IMR-90 (cell line): ENCODE measurements around the gene LAMTOR4. TPM values are rescaled to one million over a fixed set of nuclear protein-coding genes. Genes with fewer than 3 reads are reported as not detected.

Source experiments
- ATAC-seq: fragments of 200-7000 bp; cut with Tn5 transposase; 2 replicates; pipeline ENCODE4 v1.9.1; 2020; ENCODE audit warnings: low read depth, mild to moderate bottlenecking, moderate library complexity
- BruUV-seq: library from RNA; stranded (reverse); fragments of 400-500 nt; replicated peaks from 2 replicates; lab custom pipeline; 2021; lab: Mats Ljungman, UMichigan
- CTCF ChIA-PET: fragments of 300-600 bp; formaldehyde crosslinking; extraction: SDS; loops from one replicate; lab custom pipeline; 2021; ENCODE audit warnings: antibody characterized with exemption; lab: Yijun Ruan, JAX
- POLR2A ChIA-PET: fragments of 300-600 bp; sonication (Branson Sonifier 250); formaldehyde crosslinking; loops from one replicate; lab custom pipeline; 2022; ENCODE audit warnings: antibody characterized with exemption; ENCODE audit not compliant: unreplicated experiment; lab: Charles Lee
- DNase-seq: peaks from one replicate; pipeline ENCODE4 v3.0.0; 2013
- H2AFZ ChIP-seq: replicated peaks from 2 replicates; pipeline ENCODE3; 2013; ENCODE audit warnings: low read length, mild to moderate bottlenecking; ENCODE audit not compliant: poor library complexity
- H2AK5ac ChIP-seq: 2 replicates; pipeline ENCODE4 v1.6.1; 2013; ENCODE audit warnings: low read depth, low read length, inconsistent platforms
- H2AK9ac ChIP-seq: replicated peaks from 2 replicates; pipeline ENCODE3; 2013; ENCODE audit warnings: mild to moderate bottlenecking, low read depth, low read length, moderate library complexity; ENCODE audit not compliant: poor library complexity
- H2BK120ac ChIP-seq: 2 replicates; pipeline ENCODE4 v1.6.1; 2013; ENCODE audit warnings: low read depth, low read length, inconsistent platforms
- H2BK15ac ChIP-seq: 3 replicates; pipeline ENCODE4 v1.6.1; 2013; ENCODE audit warnings: low read depth, low read length, inconsistent platforms
- H2BK20ac ChIP-seq: 2 replicates; pipeline ENCODE4 v1.6.1; 2013; ENCODE audit warnings: low read depth, mild to moderate bottlenecking, inconsistent platforms, low read length, moderate library complexity
- H2BK5ac ChIP-seq: 2 replicates; pipeline ENCODE4 v1.6.1; 2013; ENCODE audit warnings: mild to moderate bottlenecking, low read depth, low read length, inconsistent platforms; ENCODE audit not compliant: poor library complexity, severe bottlenecking
- H3K14ac ChIP-seq: replicated peaks from 2 replicates; pipeline ENCODE4 v1.6.1; 2013; ENCODE audit warnings: low read depth, low read length, inconsistent platforms
- H3K18ac ChIP-seq: 2 replicates; pipeline ENCODE4 v1.6.1; 2013; ENCODE audit warnings: low read depth, low read length, control low read depth
- H3K23ac ChIP-seq: 2 replicates; pipeline ENCODE4 v1.6.1; 2013; ENCODE audit warnings: low read depth, low read length, inconsistent platforms
- H3K27ac ChIP-seq: 2 replicates; pipeline ENCODE4 v1.5.1; 2013; ENCODE audit warnings: mild to moderate bottlenecking, control low read depth, low read length; ENCODE audit not compliant: insufficient read depth
- H3K27me3 ChIP-seq: 2 replicates; pipeline ENCODE4 v1.6.1; 2013; ENCODE audit warnings: low read length; ENCODE audit not compliant: control insufficient read depth, insufficient read depth
- H3K36me3 ChIP-seq: 2 replicates; pipeline ENCODE4 v1.6.1; 2013; ENCODE audit warnings: low read length, mixed read lengths; ENCODE audit not compliant: control insufficient read depth, insufficient read depth
- H3K4ac ChIP-seq: 2 replicates; pipeline ENCODE4 v1.6.1; 2013; ENCODE audit warnings: low read depth, low read length, inconsistent platforms
- H3K4me1 ChIP-seq: 2 replicates; pipeline ENCODE4 v1.6.1; 2013; ENCODE audit warnings: low read length, mixed read lengths; ENCODE audit not compliant: control insufficient read depth, insufficient read depth
- H3K4me2 ChIP-seq: 2 replicates; pipeline ENCODE4 v1.6.1; 2013; ENCODE audit warnings: low read depth, mild to moderate bottlenecking, control low read depth, low read length, moderate library complexity
- H3K4me3 ChIP-seq: 2 replicates; pipeline ENCODE4 v1.5.1; 2013; ENCODE audit warnings: low read depth, mild to moderate bottlenecking, control low read depth, low read length, moderate library complexity; ENCODE audit not compliant: insufficient read depth
- H3K56ac ChIP-seq: 2 replicates; pipeline ENCODE4 v1.6.1; 2013; ENCODE audit warnings: low read length, inconsistent platforms; ENCODE audit not compliant: insufficient read depth; ENCODE audit errors: extremely low read depth
- H3K79me1 ChIP-seq, 2 experiments: 2 replicates each; pipeline ENCODE4 v1.6.1; 2013; ENCODE audit warnings: low read length in 2 of 2, inconsistent platforms in 1 of 2, low read depth in 1 of 2
- H3K9ac ChIP-seq: 2 replicates; pipeline ENCODE4 v1.6.1; 2013; ENCODE audit warnings: low read depth, low read length, control low read depth
- H3K9me1 ChIP-seq: 2 replicates; pipeline ENCODE4 v1.6.1; 2013; ENCODE audit warnings: low read length, inconsistent platforms; ENCODE audit not compliant: insufficient read depth
- H3K9me3 ChIP-seq: 2 replicates; pipeline ENCODE4 v1.6.1; 2013; ENCODE audit warnings: low read length; ENCODE audit not compliant: control insufficient read depth, insufficient read depth
- H4K20me1 ChIP-seq: 2 replicates; pipeline ENCODE4 v1.6.1; 2013; ENCODE audit warnings: low read length, inconsistent platforms; ENCODE audit not compliant: insufficient read depth
- H4K5ac ChIP-seq: 2 replicates; pipeline ENCODE4 v1.6.1; 2013; ENCODE audit warnings: mild to moderate bottlenecking, low read depth, low read length, control low read depth
- H4K8ac ChIP-seq, 2 experiments: 2 replicates each; pipeline ENCODE4 v1.6.1; 2013; ENCODE audit warnings: low read depth in 2 of 2, low read length in 2 of 2, control low read depth in 1 of 2, inconsistent platforms in 1 of 2
- H4K91ac ChIP-seq: 2 replicates; pipeline ENCODE4 v1.6.1; 2013; ENCODE audit warnings: low read depth, low read length, inconsistent platforms; ENCODE audit not compliant: insufficient read depth
- BHLHE40 ChIP-seq: fragments of 150-350 bp; IDR thresholded peaks from 2 replicates; pipeline ENCODE4 v1.6.1; 2016; ENCODE audit warnings: mild to moderate bottlenecking, low read depth, low read length
- CHD1 ChIP-seq: IDR thresholded peaks from 2 replicates; pipeline ENCODE4 v1.6.1; 2012; ENCODE audit warnings: low read depth, low read length, improper control_type of control experiment
- CTCF ChIP-seq: conservative IDR thresholded peaks from 2 replicates; pipeline ENCODE4 v1.5.1; 2012; ENCODE audit warnings: mild to moderate bottlenecking, low read depth, low read length, improper control_type of control experiment
- FOS ChIP-seq: fragments of 150-350 bp; IDR thresholded peaks from 2 replicates; pipeline ENCODE4 v1.6.1; 2016; ENCODE audit warnings: low read depth, low read length
- MAFK ChIP-seq: IDR thresholded peaks from 2 replicates; pipeline ENCODE4 v1.6.1; 2012; ENCODE audit warnings: low read depth, low read length, improper control_type of control experiment
- NFE2L2 ChIP-seq: fragments of 150-350 bp; IDR thresholded peaks from 2 replicates; pipeline ENCODE4 v1.6.1; 2016; ENCODE audit warnings: low read depth, mild to moderate bottlenecking, low read length
- POLR2A ChIP-seq: IDR thresholded peaks from 2 replicates; pipeline ENCODE4 v1.6.1; 2012; ENCODE audit warnings: mild to moderate bottlenecking, low read depth, low read length
- RAD21 ChIP-seq: IDR thresholded peaks from 2 replicates; pipeline ENCODE4 v1.6.1; 2012; ENCODE audit warnings: low read length, improper control_type of control experiment
- RCOR1 ChIP-seq: IDR thresholded peaks from 2 replicates; pipeline ENCODE4 v1.6.1; 2012; ENCODE audit warnings: mild to moderate bottlenecking, low read length, improper control_type of control experiment; ENCODE audit not compliant: insufficient replicate concordance
- RFX5 ChIP-seq: IDR thresholded peaks from 2 replicates; pipeline ENCODE4 v1.8.0; 2012; ENCODE audit warnings: low read depth, mild to moderate bottlenecking, low read length, moderate library complexity
- SMC3 ChIP-seq: fragments of 150-350 bp; IDR thresholded peaks from 2 replicates; pipeline ENCODE4 v1.6.1; 2016; ENCODE audit warnings: low read depth, mild to moderate bottlenecking, antibody characterized with exemption, low read length, moderate library complexity
- WGBS, 2 experiments: methylation state at CpG; one replicate each; pipeline versions ENCODE4 v1.1.5 to v1.1.7; 2013; ENCODE audit warnings: missing lambda C conversion rate in 2 of 2; ENCODE audit not compliant: insufficient read length in 1 of 2; ENCODE audit errors: extremely low coverage in 2 of 2; 5-methylcytosine and 5-hydroxymethylcytosine counted together
- dilution Hi-C: fragments of 300-500 bp; cut with HindIII; formaldehyde crosslinking; loops from one replicate; pipeline ENCODE4 v1.14.3; 2018; ENCODE audit warnings: low sequenced_read_pairs; ENCODE audit not compliant: unreplicated experiment
- in situ Hi-C: fragments of 300-500 bp; cut with MboI; formaldehyde crosslinking; loops from 3 replicates; pipeline ENCODE4 v1.14.3; 2019; ENCODE audit warnings: low sequenced_read_pairs, inconsistent platforms, mixed read lengths
- intact Hi-C: fragments of 100-400 bp; cut with micrococcal nuclease; formaldehyde crosslinking; loops from 2 replicates; pipeline ENCODE4 v1.10.0; 2022
- polyA plus RNA-seq, 3 experiments: library from polyadenylated mRNA; depleted of rRNA; stranded (reverse); fragments of >200 nt; gene quantifications; 2 replicates each; pipeline ENCODE4 v1.2.3, GENCODE V29; 2012; ENCODE audit warnings: low replicate concordance in 1 of 3
- total RNA-seq: library from RNA; depleted of rRNA; stranded (reverse); fragments of >200 nt; gene quantifications from 2 replicates; pipeline ENCODE4 v1.2.3, GENCODE V29; 2012
- TF ChIP-seq, protein P1 (sequence below): fragments of 150-350 bp; IDR thresholded peaks from 2 replicates; pipeline ENCODE4 v1.6.1; 2016; ENCODE audit warnings: low read depth, mild to moderate bottlenecking, low read length, moderate library complexity, borderline replicate concordance
- TF ChIP-seq, protein P2 (sequence below): fragments of 150-350 bp; IDR thresholded peaks from 2 replicates; pipeline ENCODE4 v1.6.1; 2017; ENCODE audit warnings: mild to moderate bottlenecking, antibody characterized with exemption, low read length, low read depth

The LAMTOR4 gene
- total and polyA plus RNA-seq, 2 of the 4 experiments (the other 2 are of a cell fraction) = 134 to 268 TPM

DNA sequence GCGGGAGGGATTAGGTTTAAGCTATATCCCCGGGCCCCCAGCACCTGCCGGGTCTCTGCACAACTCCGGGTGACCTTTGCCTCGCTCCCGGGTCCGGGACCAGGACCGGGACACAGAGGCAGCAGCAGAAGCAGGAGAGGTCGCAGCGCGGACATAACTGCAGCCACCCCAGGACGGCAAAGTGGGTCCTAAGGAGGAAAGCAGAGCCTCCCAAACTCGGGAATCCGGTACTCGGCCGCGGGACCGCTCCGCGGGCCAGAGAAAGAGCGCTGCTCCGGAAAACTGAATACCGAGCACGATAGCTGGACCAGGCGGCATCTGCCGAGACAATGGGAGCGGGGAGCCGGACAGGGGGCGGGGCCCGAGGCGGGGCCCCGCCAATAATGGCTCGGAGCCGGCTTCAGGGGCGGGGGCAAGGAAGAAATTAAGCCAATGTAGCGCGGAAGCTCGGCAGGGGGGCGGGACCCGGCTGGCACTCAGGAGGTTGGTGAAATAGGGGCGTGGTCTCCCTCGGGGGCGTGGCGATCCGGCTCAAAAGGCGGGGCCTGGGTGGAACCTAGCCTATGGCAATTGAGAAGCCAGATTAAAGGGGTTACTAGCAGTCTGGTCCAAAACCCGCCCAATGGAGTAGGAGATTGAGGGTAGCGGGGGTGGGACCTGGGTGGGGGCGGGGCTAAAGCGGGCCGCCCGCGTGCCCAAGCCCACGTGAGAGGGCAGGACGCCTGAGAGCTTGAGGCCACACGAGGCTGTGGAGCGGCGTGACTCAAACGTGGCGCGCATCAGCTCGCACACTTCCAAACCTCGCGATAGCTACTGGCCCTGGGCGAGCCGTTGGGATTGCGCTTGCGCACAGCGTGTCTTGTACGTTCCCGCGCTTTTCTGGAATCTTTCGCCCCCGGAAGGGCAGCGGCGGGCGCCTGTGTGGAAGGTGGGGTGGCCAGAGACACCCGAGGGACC, 28.6 kb downstream of the LAMTOR4 start, which contains the start of the genes GPC2 and STAG3:
GPC2 (minus strand) TSS at position 337 of the 957 bp plus-strand sequence; CDS start at position 155, 182 bp downstream.
STAG3 (plus strand) TSS at position 874 of the 957 bp plus-strand sequence. CDS start 2,639 bp downstream, outside the sequence.
- dilution Hi-C loops (no loop called here), in situ Hi-C loops (no loop called here), intact Hi-C loops (no loop called here)
- Histone ChIP-seq H3K18ac (no peak within 1 kb of the TSS), H3K4me2 (peak within 1 kb of the TSS; percentile 61), H2AFZ (peak within 1 kb of the TSS; percentile 96), H3K27ac (peak within 1 kb of the TSS; percentile 21; the same call in 1 of the 2 replicates), H3K27me3 (no peaks in the 10 kb centered on the region), H3K23ac (peak within 1 kb of the TSS; percentile 76; the same call in 1 of the 2 replicates), H2BK20ac (no peak within 1 kb of the TSS), H3K4me3 (peak within 1 kb of the TSS; percentile 69), H4K5ac (no peak within 1 kb of the TSS), H3K56ac (peak within 1 kb of the TSS; percentile 74; the same call in 1 of the 2 replicates), H2AK5ac (peak within 1 kb of the TSS; percentile 4; the same call in 1 of the 2 replicates), H2AK9ac (peak within 1 kb of the TSS; percentile 88), H3K14ac (peak within 1 kb of the TSS; percentile 69), H3K4ac (peak within 1 kb of the TSS; percentile 64), H3K9me3 (no peaks in the 10 kb centered on the region), H3K4me1 (peaks cover 5% of the 10 kb centered on the region), H3K36me3 (peaks cover 10% of the 10 kb centered on the region), H2BK15ac (no peak within 1 kb of the TSS), H3K79me1 (peaks cover 16 to 22% of the 10 kb centered on the region in 2 experiments), H3K9ac (peak within 1 kb of the TSS; percentile 68), H4K91ac (peak within 1 kb of the TSS; percentile 12; the same call in 1 of the 2 replicates), H2BK120ac (no peak within 1 kb of the TSS), H3K9me1 (0 out of 2 replicates have a peak, but pooled peaks cover 2% of the 10 kb centered on the region), H2BK5ac (no peak within 1 kb of the TSS), H4K20me1 (no peaks in the 10 kb centered on the region), H4K8ac (peak within 1 kb of the TSS; percentile 63 to 66)
- BruUV-seq = no TSS peak
- peak; percentile 95 for DNase-seq
- ATAC-seq = peak; percentile 99
- POLR2A ChIA-PET = interaction anchor here (0.5 to 0.9 kb wide), 2 partner anchors 9 to 650 kb away, joined by 4 to 7 read pairs; partner anchors contain the start of genes EPHB4 and GAL3ST4
- CTCF ChIA-PET = interaction anchor here (1.3 kb wide), 1 partner anchor 9 kb away, joined by 5 read pairs; the partner anchor contains the start of gene GAL3ST4
- WGBS, 2 experiments = 3% methylated on average over 60 of the region's 78 CpGs; no CpG with 5 or more reads in 1 of the 2 experiments
- TF ChIP-seq BHLHE40 (peak; percentile 75), RAD21 (no peak), NFE2L2 (no peak), MAFK (no peak), FOS (no peak), RFX5 (no peak), CTCF (no peak), POLR2A (no peak), CHD1 (no peak), SMC3 (no peak), RCOR1 (no peak)
- TF ChIP-seq, protein P1, sequence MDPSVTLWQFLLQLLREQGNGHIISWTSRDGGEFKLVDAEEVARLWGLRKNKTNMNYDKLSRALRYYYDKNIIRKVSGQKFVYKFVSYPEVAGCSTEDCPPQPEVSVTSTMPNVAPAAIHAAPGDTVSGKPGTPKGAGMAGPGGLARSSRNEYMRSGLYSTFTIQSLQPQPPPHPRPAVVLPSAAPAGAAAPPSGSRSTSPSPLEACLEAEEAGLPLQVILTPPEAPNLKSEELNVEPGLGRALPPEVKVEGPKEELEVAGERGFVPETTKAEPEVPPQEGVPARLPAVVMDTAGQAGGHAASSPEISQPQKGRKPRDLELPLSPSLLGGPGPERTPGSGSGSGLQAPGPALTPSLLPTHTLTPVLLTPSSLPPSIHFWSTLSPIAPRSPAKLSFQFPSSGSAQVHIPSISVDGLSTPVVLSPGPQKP = no peak
- TF ChIP-seq, protein P2, sequence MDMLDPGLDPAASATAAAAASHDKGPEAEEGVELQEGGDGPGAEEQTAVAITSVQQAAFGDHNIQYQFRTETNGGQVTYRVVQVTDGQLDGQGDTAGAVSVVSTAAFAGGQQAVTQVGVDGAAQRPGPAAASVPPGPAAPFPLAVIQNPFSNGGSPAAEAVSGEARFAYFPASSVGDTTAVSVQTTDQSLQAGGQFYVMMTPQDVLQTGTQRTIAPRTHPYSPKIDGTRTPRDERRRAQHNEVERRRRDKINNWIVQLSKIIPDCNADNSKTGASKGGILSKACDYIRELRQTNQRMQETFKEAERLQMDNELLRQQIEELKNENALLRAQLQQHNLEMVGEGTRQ = peak; percentile 82
